Measurements from ENCODE around the gene NCOA6.

DNA sequence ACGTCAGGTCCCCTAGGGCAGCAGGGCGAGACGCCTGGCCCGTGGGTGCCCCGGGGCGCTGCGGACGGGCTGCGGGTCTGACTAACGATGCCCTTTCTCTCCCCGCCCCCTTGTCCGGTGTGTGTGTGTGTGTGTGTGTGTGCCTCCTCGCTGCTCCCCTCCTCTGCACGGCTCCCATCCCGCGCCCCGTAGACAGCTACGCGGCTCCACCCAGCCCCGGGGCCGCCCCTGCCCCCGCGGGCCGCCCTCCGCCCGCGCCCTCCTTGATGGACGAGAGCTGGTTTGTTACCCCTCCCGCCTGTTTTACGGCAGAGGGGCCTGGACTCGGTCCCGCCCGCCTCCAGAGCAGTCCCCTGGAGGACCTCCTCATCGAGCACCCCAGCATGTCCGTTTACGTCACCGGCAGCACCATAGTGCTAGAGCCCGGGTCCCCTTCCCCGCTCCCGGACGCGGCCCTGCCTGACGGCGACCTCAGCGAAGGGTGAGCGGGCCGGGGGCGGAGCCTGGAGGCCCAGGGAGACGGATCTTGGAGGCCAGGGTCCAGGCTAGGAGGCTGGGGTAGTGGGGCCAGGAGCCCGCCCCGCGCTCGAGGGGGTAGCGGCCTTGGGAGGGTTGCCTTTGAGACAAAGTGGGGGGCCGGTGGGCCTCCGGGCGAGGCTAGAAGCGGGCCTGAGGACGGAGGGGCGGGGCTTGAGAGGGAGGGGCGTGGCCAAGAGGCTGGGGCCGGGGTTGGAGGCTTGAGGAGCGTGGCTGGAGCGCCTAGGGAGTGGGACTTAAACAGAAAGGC, 116.2 kb downstream of the NCOA6 start:
- TF ChIP-seq, protein P1, sequence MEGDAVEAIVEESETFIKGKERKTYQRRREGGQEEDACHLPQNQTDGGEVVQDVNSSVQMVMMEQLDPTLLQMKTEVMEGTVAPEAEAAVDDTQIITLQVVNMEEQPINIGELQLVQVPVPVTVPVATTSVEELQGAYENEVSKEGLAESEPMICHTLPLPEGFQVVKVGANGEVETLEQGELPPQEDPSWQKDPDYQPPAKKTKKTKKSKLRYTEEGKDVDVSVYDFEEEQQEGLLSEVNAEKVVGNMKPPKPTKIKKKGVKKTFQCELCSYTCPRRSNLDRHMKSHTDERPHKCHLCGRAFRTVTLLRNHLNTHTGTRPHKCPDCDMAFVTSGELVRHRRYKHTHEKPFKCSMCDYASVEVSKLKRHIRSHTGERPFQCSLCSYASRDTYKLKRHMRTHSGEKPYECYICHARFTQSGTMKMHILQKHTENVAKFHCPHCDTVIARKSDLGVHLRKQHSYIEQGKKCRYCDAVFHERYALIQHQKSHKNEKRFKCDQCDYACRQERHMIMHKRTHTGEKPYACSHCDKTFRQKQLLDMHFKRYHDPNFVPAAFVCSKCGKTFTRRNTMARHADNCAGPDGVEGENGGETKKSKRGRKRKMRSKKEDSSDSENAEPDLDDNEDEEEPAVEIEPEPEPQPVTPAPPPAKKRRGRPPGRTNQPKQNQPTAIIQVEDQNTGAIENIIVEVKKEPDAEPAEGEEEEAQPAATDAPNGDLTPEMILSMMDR (conservative IDR thresholded peaks at IDR 0.05 in 1 of 2, IDR thresholded peaks at IDR 0.05 in 1 of 2; ENCODE audit: low read depth in 1 of 2, low read length in 2 of 2): no peak
- no peak for TF ChIP-seq EZH2 (IDR thresholded peaks at IDR 0.05; ENCODE audit: low read length, missing control alignments)
